Left kidney (tissue), 8 donors: ENCODE results near the gene PRSS36. TPM values are rescaled to one million over a fixed set of nuclear protein-coding genes. Genes with fewer than 3 reads are reported as not detected.
"Not testable (repeated sequence)": the region's sequence is repeated elsewhere in the genome, so short reads cannot be mapped to it uniquely, and the experiment has no call there.

Source experiments
- DNase-seq: peaks from one replicate; pipeline ENCODE4 v3.0.0-alpha.2; 2013
- long read RNA-seq, 8 donors: transcript quantifications; one replicate each; lab custom pipeline, GENCODE V29; 2026
- polyA plus RNA-seq: library from polyadenylated mRNA; unstranded; fragments of 120-200 nt; gene quantifications from one replicate; pipeline ENCODE4 v1.2.1, GENCODE V29; 2013; ENCODE audit not compliant: insufficient read length

Gene PRSS36
- 0.67 TPM for polyA plus RNA-seq
- long read RNA-seq, donor 1 = 0 reads
- long read RNA-seq, donor 2 = 0 reads
- long read RNA-seq, donor 3 = 0 reads
- long read RNA-seq, donor 4 = 0 reads
- long read RNA-seq, donor 5 = 0 reads
- long read RNA-seq, donor 6 = 0 reads
- long read RNA-seq, donor 7 = 0 reads
- long read RNA-seq, donor 8, partial matches to known transcripts = 218 of 241 reads
- long read RNA-seq, donor 8, other reads (novel, unspliced or antisense) = 23 of 241 reads

DNA sequence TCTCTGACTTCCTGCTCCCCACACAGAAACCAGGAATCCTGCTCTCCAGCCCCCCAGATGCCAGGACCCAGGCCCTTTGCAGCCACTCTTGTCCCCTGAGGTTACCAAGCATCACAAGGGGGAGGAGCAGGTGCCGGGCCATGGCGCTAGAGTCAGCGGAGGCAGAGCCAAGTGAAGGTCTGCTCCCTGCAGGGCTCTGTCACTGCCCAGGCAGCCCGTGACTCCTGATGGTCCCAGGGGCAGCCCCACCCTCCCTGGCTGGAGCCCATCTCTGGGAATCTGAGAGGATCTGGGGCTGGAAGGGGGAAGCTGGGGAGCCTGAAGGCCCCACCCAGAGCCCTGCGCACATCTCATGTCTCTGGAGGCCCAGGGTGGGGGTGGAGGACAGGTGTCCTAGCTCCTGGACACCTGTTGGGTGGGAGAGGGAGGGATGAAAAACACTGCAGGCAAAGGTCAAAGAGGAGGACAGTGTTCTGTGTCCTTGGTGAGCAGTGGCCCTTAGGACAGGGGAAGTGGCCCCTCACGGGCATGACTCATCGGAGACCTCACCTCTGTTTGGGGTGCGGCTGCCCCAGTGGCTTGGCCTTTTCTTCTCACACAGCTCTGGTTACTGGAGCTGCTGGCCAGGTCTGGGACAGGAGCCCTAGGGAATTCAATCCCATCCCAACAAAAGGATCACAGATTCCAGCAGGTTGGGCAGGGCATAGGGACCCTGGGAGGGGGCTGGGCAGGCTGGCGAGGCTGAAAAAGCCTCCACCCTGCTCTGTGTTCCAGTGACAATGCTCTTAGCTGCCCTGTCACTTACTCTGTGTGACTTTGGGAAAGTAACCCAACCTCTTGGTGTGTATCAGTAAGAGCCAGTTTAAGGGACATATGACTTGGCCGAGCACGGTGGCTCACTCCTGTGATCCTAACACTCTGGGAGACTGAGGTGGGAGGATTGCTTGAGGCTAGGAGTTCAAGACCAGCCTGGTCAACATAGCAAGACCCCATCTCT is at the start of gene PRSS36:
Gene PRSS36, minus strand, starts transcription at position 173 of the 997 bp plus-strand sequence. Its CDS starts 31 bp downstream, at position 142.
- no peak for DNase-seq

DNA sequence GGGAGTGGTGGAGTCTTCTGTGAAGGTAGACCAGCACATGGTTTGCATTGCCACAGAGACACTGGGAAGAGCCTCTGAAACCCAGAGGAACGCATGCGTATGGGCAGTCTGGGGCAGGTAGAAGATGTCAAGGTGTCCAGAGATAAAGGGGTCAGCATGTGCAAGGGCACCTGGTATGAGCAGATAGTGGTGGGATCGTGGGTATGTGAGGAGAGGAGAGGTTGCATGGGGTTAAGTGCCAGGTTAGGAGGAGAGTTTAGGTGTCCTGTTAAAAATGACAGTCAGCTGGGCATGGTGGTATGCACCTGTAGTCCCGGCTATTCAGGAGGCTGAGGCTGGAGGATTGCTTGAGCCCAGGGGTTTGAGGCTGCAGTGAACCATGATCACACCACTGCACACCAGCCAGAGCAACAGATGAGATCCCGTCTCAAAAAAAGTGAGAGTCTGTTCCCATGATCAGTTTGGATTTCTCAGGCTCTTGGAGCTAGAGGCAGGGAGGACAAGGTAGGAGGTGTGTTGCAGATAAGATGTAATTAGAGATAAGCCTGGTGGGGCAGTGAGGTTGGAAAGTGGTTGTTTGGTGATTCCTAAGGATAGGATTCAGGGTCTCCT is 49.7 kb upstream of the PRSS36 start:
- no peak for DNase-seq

DNA sequence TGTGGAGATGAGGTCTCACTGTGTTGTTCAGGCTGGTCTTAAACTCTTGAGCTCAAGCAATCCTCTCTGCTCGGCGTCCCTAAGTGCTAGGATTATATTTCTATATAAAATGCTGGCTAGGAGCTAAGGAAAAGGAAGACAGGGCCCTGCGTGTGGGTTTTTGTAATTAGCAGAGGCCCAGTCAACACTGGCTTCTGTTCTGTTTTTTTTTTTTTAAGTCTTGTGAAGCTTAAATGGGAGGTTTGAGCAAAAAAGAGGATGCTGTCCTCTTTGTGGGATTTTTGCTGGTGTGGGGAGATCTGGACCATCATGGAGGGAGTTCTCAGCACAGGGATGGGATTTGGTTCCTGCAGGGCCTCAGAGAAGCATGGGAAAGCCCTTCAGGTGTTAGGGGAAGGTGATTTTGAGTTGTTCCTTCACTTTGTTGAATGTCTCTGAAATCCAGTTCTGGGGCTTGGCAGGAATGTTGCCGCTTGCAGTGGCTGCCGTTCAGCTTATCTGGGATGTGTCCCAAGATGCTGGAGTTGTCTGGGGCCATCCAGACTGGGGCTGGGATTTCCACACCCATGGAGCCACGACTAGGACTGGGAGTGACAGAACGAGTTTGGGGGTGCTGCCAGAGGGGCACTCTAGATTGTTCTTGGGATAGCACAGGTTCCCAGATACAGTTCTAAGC is 48.5 kb upstream of the PRSS36 start:
- no peak for DNase-seq

DNA sequence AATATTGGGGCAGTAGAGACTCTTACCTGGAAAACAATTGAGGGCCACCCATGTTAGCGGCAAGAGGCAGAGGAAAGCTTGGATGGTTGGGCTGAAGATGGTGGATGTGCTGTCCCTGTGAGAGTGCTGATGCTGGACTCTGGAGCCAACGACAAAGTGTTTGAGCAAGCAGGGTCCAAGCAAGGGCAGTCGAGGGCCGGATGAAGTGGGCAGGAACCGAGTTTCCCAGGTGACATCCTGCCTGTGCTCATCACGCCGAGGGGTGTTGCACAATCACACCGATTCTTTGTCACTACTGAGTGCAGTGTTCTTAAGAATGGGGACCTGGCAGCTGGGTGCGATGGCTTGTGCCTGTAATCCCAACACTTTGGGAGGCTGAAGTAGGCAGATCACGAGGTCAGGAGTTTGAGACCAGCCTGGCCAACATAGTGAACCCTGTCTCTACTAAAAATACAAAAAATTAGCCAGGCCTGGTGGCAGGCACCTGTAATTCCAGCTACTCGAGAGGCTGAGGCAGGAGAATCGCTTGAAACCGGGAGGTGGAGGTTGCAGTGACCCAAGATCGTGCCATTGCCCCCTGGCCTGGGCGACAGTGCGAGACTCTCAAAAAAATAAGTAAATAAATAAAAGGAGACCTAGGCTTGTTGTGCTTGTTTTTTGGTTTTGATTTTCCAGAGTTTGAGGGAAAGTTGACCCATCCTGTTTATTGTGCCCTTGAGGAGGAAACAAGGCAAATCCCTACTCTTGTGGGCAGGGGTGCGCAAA is 46.6 kb upstream of the PRSS36 start:
- DNase-seq = no peak

DNA sequence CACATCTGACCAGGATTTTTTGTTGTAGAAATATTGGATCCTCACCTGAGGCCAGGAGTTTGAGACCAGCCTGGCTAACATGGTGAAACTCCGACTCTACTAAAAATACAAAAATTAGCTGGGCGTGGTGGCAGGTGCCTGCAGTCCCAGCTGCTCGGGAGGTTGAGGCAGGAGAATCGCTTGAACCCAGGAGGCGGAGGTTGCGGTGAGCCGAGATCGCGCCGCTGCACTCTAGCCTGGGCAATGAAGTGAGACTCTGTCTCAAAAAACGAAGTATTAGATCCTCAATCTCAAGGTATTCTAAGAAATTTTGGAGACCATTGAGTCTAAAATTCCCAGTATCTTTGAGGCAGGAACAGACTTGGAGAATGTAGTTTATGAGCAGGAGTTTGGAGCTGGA is 46.0 kb upstream of the PRSS36 start:
- DNase-seq = not testable (repeated sequence)

DNA sequence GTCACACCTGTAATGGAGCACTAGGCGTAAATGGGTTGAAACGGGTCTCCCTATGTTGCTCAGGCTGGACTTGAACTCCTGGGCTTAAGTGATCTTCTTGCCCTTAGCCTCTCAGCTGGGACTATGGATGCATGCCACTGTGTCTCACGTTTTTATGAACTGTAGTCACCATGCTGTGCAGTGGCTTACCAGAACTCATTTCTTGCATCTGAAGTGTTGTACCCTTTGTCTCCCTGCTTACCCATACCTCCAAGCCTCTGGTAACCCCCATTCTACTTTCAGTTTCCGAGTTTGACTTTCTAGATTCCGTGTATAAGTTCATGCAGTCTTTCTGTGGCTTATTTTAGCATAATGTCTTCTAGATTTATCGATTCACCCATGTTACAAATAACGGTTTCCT is 45.0 kb upstream of the PRSS36 start:
- DNase-seq = no peak

DNA sequence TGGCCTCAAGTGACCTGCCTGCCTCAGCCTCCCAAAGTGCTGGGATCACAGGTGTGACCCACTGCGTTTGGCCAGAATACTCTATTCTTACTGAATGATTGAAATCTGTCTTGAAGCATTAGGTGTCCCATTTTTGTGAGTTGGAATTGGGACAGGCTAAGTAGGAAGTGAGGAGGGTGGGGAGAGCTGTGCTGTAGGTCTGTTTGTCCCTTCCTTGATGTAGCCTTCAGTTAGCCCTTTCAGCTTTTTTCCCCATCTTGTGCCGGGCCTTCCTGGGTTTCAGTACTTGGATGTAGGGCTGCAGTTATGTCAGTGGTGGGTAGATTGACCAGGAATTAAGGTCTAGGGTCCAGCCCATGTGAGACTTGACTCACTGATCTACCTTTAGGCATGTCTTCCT is 44.0 kb upstream of the PRSS36 start:
- no peak for DNase-seq

DNA sequence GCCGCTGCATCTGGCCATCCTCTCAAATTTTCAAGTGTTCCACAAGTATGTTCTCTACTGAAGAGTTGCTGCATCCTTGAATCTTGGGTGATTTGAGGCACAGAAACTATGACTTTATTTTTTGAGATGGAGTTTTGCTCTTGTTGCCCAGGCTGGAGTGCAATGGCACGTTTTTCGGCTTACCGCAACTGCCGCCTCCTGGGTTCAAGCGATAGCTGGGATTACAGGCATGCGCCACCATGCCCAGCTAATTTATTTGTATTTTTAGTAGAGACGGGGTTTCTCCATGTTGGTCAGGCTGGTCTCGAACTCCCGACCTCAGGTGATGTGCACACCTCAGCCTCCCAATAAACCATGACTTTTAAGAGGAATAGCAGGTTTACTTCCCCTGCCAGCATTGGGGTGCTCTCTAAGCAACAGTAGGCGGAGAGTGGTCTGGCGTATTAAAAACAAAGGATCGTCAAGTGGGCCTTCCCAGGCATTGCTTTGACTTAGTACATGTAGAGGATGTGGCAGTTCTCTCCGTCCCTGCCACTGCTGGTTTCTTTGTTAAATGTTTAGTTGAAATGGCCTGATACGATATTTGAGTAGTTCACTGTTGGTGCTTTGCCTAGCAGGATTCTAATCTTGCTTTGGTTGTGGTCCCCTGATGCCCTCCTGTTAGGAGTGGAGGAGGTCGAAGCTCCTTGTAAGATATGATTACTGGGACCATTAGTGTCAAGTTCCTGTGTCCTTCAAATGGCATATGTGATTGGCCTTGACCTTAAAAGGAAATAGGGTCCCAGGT is 43.2 kb upstream of the PRSS36 start:
- DNase-seq = no peak

DNA sequence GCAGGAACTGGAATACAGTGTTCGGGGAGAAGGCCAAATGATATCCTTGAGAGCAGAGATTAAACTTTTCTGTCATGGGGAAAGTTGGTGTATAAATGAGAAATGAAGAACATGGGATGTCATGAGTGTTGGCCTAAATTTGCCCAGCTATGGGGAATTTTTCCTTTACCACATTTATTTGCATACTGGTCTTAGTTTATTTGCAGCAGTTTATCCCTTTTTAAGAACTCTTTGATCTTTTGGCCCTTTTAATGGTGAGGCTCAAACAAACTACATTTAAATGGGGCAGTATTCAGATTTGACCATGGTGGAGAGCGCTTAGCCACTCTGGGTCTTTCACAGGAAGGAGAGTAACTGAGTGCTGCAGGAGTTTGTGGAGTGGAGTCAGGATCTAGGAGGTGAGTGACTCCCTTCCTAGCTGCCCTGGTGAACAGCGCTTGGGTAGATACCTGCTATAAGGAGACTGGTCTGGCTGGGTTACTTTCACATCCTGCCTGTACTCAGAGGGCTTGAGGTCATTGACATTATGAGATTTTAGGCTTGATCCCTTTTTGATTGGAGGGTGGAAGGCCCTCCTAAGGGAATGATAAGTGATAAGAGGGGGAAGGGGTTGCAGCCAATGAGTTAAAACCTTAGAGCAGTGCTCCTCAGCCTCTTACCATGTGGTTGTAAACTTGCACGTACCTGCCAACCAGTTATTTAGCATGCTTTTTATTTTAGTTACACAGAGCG is 42.0 kb upstream of the PRSS36 start:
- DNase-seq = no peak

DNA sequence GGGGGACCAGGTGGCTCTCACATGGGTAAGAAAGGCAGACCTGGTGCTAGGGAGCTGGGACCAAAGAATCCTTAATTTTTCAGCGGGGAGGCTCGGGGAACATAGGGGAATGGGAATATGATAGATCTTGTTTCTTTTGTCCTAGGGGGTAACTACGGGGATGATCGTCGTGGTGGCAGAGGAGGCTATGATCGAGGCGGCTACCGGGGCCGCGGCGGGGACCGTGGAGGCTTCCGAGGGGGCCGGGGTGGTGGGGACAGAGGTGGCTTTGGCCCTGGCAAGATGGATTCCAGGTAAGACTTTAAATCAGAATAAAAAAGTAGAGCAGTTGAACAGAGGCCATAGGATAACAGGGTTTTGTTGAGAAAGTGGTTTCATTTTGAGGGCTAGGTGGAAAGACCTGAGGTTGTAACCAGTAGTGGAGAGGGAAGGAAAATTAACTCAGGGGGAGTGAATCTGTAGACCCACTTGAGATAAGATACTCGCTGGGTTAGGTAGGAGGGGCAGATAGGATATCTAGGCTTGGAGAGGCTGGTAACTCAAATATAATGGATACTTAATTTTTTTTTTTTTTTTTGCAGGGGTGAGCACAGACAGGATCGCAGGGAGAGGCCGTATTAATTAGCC is 41.1 kb upstream of the PRSS36 start:
- DNase-seq = no peak

DNA sequence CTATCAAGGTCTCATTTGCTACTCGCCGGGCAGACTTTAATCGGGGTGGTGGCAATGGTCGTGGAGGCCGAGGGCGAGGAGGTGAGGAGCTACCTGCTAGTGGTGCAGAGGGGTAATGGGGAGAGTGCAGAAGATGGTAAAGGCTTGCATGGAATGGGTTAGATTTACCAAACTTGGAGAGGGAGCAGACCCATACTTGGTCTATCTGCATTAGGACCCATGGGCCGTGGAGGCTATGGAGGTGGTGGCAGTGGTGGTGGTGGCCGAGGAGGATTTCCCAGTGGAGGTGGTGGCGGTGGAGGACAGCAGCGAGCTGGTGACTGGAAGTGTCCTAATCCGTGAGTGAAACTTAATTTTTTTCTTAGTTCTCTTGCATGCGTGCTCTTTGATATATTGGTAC is 40.2 kb upstream of the PRSS36 start:
- no peak for DNase-seq

DNA sequence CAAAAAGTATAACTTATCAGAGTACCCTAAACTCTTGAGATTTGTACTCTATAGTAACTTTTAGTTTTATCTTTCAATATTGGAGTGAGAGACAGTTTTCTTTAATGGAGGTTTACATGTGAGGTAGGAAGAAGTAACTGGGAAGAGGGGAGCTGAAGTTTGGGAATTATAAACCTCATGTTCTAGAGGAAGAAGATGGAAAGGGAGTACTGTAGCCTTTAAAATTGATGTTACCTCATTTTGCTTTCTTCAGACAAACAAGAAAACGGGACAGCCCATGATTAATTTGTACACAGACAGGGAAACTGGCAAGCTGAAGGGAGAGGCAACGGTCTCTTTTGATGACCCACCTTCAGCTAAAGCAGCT is 39.5 kb upstream of the PRSS36 start:
- no peak for DNase-seq

DNA sequence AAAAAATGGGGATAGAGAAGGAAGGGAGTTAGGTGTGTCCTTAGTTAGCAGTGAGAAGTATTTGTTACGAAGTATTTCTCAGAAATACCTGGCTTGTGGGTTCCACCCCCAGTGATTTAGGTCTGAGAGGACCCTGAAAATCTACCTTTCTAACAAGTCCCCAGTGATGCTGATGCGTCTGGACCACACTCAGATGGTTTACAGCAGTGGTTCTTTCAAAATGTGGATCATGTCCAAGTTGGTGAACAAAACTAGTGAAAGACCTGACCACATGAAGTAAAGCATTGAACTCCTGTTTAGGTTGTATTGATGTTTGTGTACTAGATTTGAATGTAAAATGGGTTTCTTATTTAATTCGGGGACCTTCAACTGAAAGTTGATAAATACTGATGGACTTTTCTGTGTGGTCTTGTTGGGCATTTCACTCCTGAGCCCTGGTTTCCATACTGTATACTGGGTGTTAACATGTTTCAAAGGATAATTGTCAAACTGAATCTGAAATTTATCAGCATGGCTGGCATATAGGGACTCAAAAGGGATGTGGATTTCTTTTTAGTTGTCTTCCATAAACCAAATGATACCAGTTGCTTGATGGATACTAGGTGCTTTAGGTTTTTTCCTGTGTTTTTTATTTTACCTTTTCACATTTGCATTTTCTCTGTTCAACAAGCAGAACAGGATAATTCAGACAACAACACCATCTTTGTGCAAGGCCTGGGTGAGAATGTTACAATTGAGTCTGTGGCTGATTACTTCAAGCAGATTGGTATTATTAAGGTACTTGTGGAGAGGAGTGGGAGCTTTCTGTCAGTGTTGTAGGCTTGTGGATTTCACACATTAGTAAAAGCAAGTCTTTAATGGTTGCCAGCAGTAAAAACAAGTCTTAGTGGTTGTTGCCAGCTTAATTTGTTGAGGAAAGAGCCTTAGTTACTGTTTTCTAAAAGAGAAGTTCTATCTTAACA is 38.9 kb upstream of the PRSS36 start:
- DNase-seq = no peak

DNA sequence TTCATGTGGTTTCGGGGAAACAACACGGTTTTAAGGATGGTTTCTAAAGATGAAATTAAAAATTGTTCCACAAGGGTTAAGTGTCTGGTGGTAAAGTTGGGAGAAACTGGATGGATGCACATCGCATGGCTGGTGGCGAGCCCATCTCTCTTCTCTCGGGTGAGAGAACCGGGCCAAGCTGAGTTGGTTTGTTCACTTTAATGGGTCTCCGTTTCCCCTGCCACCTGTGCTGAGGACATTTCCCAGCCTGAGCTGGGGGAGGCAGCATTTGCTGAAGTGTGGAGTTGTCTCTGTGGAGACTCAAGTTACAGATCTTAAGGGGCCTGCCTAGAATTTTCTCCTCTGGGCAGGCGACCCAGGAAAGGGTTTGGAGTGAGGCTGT is 37.9 kb upstream of the PRSS36 start:
- DNase-seq = no peak

DNA sequence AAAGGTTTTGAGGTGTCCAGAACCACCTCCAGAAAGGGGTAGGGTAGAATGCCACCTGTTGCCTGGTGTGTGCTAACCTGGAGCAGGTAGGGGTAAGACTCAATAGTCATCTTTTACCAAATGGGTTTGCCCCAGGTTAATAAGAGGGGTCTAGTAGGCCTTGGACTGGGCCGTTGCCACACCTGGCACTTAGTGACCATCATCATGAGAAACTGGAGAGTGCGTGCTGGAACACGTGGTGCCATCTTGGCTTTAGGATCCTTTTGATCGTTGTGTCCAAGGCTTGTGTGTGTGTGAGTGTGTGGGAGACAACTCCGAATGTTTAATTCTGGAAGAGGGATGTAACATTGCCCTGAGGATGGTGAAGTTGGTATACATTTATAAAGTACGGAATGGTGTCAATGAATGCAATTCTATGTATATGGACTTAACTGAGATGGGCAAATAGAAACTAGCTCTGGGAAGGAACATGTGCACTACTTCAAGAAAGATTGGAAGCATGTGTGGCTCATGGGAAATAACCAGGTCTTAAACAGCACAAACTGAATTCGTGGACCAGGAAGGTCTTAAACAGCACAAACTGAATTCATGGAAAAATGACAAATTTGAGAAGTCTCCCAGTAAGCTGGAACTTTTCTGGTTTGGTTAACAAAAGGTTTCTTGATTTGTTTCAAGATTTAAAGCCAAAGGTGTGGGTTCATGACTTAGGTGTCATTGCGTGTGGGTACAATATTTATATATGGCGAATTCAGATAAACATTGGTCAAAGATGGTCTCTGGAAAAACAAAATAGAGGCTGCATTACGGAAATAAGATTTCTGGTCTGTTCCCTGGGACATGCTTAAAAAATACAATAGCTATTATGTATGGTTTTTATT is 37.3 kb upstream of the PRSS36 start:
- no peak for DNase-seq

DNA sequence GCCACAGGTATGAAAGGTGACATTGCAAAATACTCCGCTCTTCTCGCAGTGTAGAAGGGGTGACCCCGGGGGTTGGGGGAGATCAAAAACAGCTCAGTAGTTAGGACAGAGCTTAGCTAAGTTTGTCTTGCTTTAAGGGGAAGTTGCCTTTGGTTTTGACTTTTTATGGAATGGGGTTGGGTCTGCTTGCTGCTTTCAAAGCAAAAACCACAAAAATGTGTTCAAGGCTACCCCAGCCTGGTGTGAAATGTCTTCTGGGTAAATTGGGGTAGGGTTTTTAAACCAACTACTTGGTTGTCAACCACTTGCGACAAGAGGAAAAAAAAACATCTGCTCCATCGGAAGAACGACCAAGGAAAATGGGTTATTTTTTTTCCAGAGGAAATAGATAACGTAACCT is 36.3 kb upstream of the PRSS36 start:
- no peak for DNase-seq

DNA sequence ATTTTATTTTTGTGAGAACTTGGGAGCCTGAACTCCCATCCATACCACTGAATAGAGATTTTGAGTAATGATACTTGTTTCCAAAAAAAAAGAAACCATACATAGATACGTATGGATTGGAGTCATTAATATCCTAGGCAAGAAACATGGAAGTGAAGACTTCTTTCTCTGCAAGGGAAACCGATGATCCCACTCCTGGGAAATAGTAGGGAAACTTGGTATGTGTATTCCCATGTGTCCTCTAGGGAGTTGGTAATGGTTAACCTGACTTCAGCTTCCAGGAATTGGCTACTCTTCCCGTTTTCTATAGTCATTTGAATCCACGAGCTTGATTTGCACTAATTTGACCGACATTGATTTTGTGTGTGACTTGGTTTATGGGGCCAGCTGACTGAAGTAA is 35.5 kb upstream of the PRSS36 start:
- no peak for DNase-seq
